ENCODE measurements around the gene SMCO3. TPM values are rescaled to one million over a fixed set of nuclear protein-coding genes. Genes with fewer than 3 reads are reported as not detected.

Gene SMCO3
- total RNA-seq, 1 donor from 2014 or later, result 2.1 TPM

DNA sequence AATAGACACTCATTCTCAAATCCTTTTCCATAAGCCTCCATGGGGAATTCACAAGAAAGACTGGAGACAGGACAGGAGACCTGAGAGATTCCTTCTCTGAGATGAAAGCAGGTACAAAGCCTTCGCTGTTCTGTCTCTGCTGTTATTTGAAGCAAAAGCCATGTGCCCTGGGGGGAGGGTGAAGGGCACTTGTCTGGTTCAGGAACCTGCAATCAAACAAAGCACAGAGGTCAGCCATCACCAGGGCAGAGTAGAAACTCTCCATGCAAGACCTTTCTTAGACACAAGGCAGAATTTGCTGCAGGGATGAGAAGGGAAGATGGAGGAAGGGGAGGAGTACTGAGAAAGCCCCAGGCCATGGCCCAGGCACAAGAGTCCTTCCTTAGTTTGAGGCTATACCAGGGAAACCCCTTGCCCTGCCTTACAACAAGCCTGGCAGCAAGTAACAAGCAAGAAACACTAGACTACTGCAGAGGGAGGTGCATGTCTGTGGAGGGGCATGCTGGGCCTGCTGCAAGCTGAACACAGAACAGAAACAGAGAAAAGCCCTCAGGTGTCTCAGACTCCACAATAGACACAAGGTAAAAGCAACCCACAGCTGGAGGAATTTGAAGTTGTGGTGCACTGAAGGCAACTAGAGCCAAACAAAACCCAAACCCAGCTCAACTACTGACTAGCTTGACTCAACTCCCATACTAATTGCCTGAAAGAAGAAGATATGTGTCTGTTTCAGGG lies 37.1 kb upstream of the SMCO3 start:
- Histone ChIP-seq H3K36me3 (no peaks in the 10 kb centered on the region), H3K27me3 (no peaks in the 10 kb centered on the region), H3K9me3 (no peaks in the 10 kb centered on the region), H3K27ac (no peak overlapping the region), H3K4me3 (no peak overlapping the region), H3K4me1 (peaks cover 4 to 35% of the 10 kb centered on the region in 2 donors)
- no peak for DNase-seq (ENCODE audit: low spot score in 2 of 2)
- TF ChIP-seq, protein P1, sequence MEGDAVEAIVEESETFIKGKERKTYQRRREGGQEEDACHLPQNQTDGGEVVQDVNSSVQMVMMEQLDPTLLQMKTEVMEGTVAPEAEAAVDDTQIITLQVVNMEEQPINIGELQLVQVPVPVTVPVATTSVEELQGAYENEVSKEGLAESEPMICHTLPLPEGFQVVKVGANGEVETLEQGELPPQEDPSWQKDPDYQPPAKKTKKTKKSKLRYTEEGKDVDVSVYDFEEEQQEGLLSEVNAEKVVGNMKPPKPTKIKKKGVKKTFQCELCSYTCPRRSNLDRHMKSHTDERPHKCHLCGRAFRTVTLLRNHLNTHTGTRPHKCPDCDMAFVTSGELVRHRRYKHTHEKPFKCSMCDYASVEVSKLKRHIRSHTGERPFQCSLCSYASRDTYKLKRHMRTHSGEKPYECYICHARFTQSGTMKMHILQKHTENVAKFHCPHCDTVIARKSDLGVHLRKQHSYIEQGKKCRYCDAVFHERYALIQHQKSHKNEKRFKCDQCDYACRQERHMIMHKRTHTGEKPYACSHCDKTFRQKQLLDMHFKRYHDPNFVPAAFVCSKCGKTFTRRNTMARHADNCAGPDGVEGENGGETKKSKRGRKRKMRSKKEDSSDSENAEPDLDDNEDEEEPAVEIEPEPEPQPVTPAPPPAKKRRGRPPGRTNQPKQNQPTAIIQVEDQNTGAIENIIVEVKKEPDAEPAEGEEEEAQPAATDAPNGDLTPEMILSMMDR (IDR thresholded peaks at IDR 0.05), result no peak
- intact Hi-C loops (cut with DNase I), result no loop called here

DNA sequence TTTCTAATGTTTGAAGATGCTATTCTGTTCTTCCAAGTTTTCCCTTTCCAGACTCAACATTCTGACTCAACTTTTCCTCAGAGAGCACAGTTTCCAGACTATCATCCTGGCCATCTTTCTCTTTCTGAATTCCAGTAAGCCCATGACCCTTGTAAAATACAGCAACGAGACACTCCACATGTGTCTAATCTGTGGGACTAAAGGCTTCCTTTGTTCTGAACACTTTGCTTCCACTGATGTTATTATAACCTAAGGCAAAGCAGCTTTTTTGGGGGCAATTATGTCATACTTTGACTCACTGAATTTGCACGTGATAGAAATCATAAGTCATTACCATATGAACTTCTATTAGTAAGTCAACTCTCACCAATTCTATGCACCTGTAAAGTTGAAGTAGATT lies 35.7 kb upstream of the SMCO3 start:
- TF ChIP-seq, protein P1 (IDR thresholded peaks at IDR 0.05), result no peak
- no peak overlapping the region for H3K4me3 ChIP-seq
- no peak for DNase-seq (ENCODE audit: low spot score in 2 of 2)
- no peaks in the 10 kb centered on the region for H3K9me3 ChIP-seq
- intact Hi-C loops (cut with DNase I), result loop anchor here (2.0 to 10.0 kb wide), 4 partner anchors 43 to 675 kb away; no protein-coding TSS in a partner anchor
- H3K27me3 ChIP-seq, result no peaks in the 10 kb centered on the region
- H3K36me3 ChIP-seq, result no peaks in the 10 kb centered on the region
- H3K4me1 ChIP-seq, result peaks cover 8 to 48% of the 10 kb centered on the region in 2 donors
- peak overlapping the region; percentile 53 to 60 for H3K27ac ChIP-seq

DNA sequence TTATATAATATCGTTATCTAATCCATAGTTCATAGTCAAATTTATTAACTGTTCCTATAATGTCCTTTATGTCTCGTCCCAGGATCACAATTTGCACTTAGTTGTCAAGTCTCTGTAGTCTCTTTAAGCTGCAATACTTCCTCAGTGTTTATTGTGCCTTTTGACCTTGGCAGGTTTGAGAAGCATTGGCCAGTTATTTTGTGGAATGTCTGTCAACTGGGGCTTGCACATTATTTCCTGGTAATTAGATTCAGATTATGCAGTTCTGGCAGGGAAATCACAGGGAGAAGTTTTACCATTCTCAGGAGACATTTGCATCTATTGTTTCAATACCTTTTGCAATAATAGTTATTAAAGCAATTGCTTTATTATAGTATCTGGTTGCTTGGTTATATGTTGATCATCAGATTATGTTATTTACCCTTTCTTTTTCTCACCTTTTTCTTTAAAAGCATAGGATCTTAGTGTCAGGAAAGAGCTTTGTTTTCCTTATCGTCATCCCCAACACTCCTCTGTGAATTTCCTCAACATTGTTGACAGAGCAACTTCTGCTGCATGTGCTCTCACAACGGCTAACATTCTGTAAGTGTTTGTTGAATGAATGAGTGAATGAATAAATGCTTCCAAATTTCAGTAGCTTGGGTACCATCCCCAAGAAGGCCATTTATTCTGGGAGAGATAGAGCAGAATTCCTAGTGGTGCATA lies 33.0 kb upstream of the SMCO3 start:
- Histone ChIP-seq H3K9me3 (no peaks in the 10 kb centered on the region), H3K4me3 (no peak overlapping the region), H3K27me3 (no peaks in the 10 kb centered on the region), H3K4me1 (peaks cover 8 to 65% of the 10 kb centered on the region in 2 donors), H3K36me3 (no peaks in the 10 kb centered on the region), H3K27ac (peak overlapping the region; percentile 11 to 87)
- intact Hi-C loops (cut with DNase I), result loop anchor here (5.0 to 10.0 kb wide), 3 partner anchors 100 to 678 kb away; no protein-coding TSS in a partner anchor
- no peak for DNase-seq (ENCODE audit: low spot score in 2 of 2)
- TF ChIP-seq, protein P1 (IDR thresholded peaks at IDR 0.05), result no peak

DNA sequence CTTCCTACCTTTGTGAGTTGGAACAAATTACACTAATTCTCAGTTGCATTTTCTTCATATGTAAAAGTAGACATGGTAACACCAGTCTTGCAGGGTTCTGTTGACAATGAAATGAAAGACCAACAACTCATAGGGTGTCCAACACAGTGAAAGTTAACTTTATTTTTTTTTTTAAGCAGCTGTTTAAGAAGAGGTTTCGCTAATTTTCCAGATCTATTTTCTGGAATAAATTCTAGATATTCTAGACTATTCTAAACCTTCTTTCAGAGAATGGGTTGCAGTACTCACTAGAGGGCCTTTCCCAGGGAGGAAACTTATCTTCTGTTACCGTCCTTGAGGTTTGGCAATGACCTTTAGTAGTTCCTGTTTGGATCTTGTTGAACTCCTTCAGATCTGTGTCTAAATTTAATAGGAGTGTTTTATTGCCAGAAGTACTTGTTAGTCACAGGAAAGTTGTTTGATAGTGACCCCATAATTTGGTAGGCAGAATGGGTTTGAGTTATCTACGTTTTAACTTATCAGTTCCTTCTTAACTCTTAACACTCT lies 32.1 kb upstream of the SMCO3 start:
- Histone ChIP-seq H3K4me1 (peaks cover 8 to 66% of the 10 kb centered on the region in 2 donors), H3K27ac (peak overlapping the region; percentile 73 to 87), H3K36me3 (no peaks in the 10 kb centered on the region), H3K4me3 (no peak overlapping the region), H3K27me3 (no peaks in the 10 kb centered on the region), H3K9me3 (no peaks in the 10 kb centered on the region)
- DNase-seq (ENCODE audit: low spot score in 2 of 2), result no peak
- intact Hi-C loops (cut with DNase I), result loop anchor here (5.0 to 10.0 kb wide), 3 partner anchors 101 to 679 kb away; no protein-coding TSS in a partner anchor
- TF ChIP-seq, protein P1 (IDR thresholded peaks at IDR 0.05), result no peak

DNA sequence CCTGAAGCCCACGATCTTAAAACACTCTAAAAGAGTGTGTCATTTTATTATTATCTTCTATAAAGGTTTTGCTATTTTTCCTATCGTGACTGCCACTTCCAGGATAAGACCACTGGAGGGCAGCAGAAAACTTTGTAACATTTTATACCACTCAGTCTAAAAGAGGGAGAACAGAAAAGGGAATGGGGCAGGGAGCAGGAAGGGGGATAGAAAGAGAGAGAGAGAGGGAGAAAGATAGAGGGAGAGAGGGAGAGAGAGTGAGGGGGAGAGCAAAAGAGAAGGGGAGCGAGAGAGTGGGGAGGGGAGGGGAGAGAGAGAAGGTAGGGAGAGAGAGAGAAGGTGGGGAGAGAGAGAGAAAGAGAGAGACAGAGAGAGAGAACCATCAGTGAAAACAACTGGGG lies 31.4 kb upstream of the SMCO3 start:
- H3K36me3 ChIP-seq, result no peaks in the 10 kb centered on the region
- no peaks in the 10 kb centered on the region for H3K27me3 ChIP-seq
- H3K4me3 ChIP-seq, result no peak overlapping the region
- H3K27ac ChIP-seq, result peak overlapping the region; percentile 73 to 87
- intact Hi-C loops (cut with DNase I), result loop anchor here (1.0 to 10.0 kb wide), 6 partner anchors 69 to 679 kb away; partner anchors contain the start of gene RERG
- H3K9me3 ChIP-seq, result no peaks in the 10 kb centered on the region
- peaks cover 12 to 72% of the 10 kb centered on the region in 2 donors for H3K4me1 ChIP-seq
- peak in 1 of 2 donors; percentile 79 for DNase-seq (ENCODE audit: low spot score in 2 of 2)
- TF ChIP-seq, protein P1 (IDR thresholded peaks at IDR 0.05), result peak; percentile 64 to 80 (median 76)
